OCI-LY3 (cell line): ENCODE results near the gene PAEP.

Experiments used
- H2AFZ ChIP-seq: fragments of 200-600, 300-600 bp; shearing (Covaris generic); 2 replicates; pipeline ENCODE4 v1.6.0; 2014; ENCODE audit warnings: antibody characterized with exemption, low read depth, low read length
- H3K27ac ChIP-seq: fragments of 200-600, 300-600 bp; sonication (generic); 2 replicates; pipeline ENCODE4 v1.5.1; 2014; ENCODE audit warnings: mild to moderate bottlenecking, low read length, moderate library complexity, mixed read lengths
- H3K27me3 ChIP-seq: fragments of 200-600, 300-600 bp; sonication (generic); 2 replicates; pipeline ENCODE4 v1.6.1; 2014; ENCODE audit warnings: low read depth, low read length, mixed read lengths
- H3K36me3 ChIP-seq: fragments of 200-600, 300-600 bp; sonication (generic); replicated peaks from 2 replicates; pipeline ENCODE3; 2014; ENCODE audit warnings: low read depth, low read length, mixed read lengths
- H3K4me1 ChIP-seq: fragments of 300-600, 200-600 bp; sonication (generic); 2 replicates; pipeline ENCODE4 v1.6.1; 2014; ENCODE audit warnings: low read length, mixed read lengths
- H3K4me2 ChIP-seq: fragments of 200-600, 300-600 bp; sonication (generic); 2 replicates; pipeline ENCODE4 v1.6.1; 2014; ENCODE audit warnings: low read length, mixed read lengths
- H3K4me3 ChIP-seq: fragments of 300-600, 200-600 bp; sonication (generic); 2 replicates; pipeline ENCODE4 v1.5.1; 2014; ENCODE audit warnings: antibody characterized with exemption, mild to moderate bottlenecking, low read length, moderate library complexity
- H3K79me2 ChIP-seq: fragments of 300-600, 200-600 bp; shearing (Covaris generic); 2 replicates; pipeline ENCODE4 v1.6.1; 2014; ENCODE audit warnings: mild to moderate bottlenecking, low read length, mixed read lengths
- H3K9ac ChIP-seq: fragments of 300-600, 200-600 bp; shearing (Covaris generic); 2 replicates; pipeline ENCODE4 v1.6.0; 2014; ENCODE audit warnings: mild to moderate bottlenecking, low read length, moderate library complexity
- H3K9me3 ChIP-seq: fragments of 200-600, 300-600 bp; shearing (Covaris generic); 2 replicates; pipeline ENCODE4 v1.6.1; 2014; ENCODE audit warnings: low read length, mixed read lengths; ENCODE audit not compliant: insufficient read depth
- H4K20me1 ChIP-seq: fragments of 200-600, 300-600 bp; sonication (generic); 2 replicates; pipeline ENCODE4 v1.6.1; 2016; ENCODE audit warnings: low read length, mixed read lengths; ENCODE audit not compliant: insufficient read depth
- CTCF ChIP-seq: fragments of 200-600, 300-600 bp; sonication (generic); IDR thresholded peaks from 2 replicates; pipeline ENCODE4 v1.5.1; 2014; ENCODE audit warnings: antibody characterized with exemption, low read length, low read depth
- EZH2phosphoT487 ChIP-seq: fragments of 200-600 bp; shearing (Covaris generic); IDR thresholded peaks from 2 replicates; pipeline ENCODE4 v1.6.1; 2018; ENCODE audit warnings: antibody characterized with exemption, mixed run types, low read depth

Gene PAEP

GRCh38 chr9:135566552-135566951 is 5.0 kb downstream of the PAEP start:
- Histone ChIP-seq H2AFZ (no peak overlapping the region), H3K4me1 (no peaks in the 10 kb centered on the region), H3K9ac (no peak overlapping the region), H3K4me3 (no peak overlapping the region), H3K9me3 (no peaks in the 10 kb centered on the region), H3K27ac (no peak overlapping the region), H4K20me1 (no peaks in the 10 kb centered on the region), H3K36me3 (no peaks in the 10 kb centered on the region), H3K27me3 (peaks cover 10% of the 10 kb centered on the region; the same call in 1 of the 2 replicates), H3K4me2 (no peak overlapping the region), H3K79me2 (no peaks in the 10 kb centered on the region)
- TF ChIP-seq EZH2phosphoT487 (no peak), CTCF (no peak)

- Histone ChIP-seq H3K9me3 (no peaks in the 10 kb centered on the region), H3K9ac (no peak overlapping the region), H3K4me2 (no peak overlapping the region), H2AFZ (no peak overlapping the region), H3K27me3 (peaks cover 10% of the 10 kb centered on the region; the same call in 1 of the 2 replicates), H3K4me3 (no peak overlapping the region), H3K36me3 (no peaks in the 10 kb centered on the region), H3K4me1 (no peaks in the 10 kb centered on the region), H3K27ac (no peak overlapping the region), H3K79me2 (no peaks in the 10 kb centered on the region), H4K20me1 (no peaks in the 10 kb centered on the region)
- TF ChIP-seq EZH2phosphoT487 (no peak), CTCF (no peak)
These were observed 5.8 kb downstream of the PAEP start for GRCh38 chr9:135567311-135567710.

- H3K27me3 ChIP-seq: peaks cover 10% of the 10 kb centered on the region; the same call in 1 of the 2 replicates
These were observed 6.5 kb downstream of the PAEP start for GRCh38 chr9:135568026-135568425.

GRCh38 chr9:135570456-135570855 is 8.9 kb downstream of the PAEP start:
- TF ChIP-seq EZH2phosphoT487: no peak
- TF ChIP-seq CTCF: no peak
- Histone ChIP-seq H3K4me2 (no peak overlapping the region), H3K27me3 (peaks cover 10% of the 10 kb centered on the region; the same call in 1 of the 2 replicates), H3K9me3 (no peaks in the 10 kb centered on the region), H4K20me1 (no peaks in the 10 kb centered on the region), H3K4me3 (no peak overlapping the region), H3K9ac (no peak overlapping the region), H3K79me2 (no peaks in the 10 kb centered on the region), H3K4me1 (no peaks in the 10 kb centered on the region), H2AFZ (no peak overlapping the region), H3K27ac (no peak overlapping the region), H3K36me3 (no peaks in the 10 kb centered on the region)

More at GRCh38 chr9:135568026-135568425, 6.5 kb downstream of the PAEP start:
- Histone ChIP-seq H3K4me3 (no peak overlapping the region), H3K27ac (no peak overlapping the region), H3K4me2 (no peak overlapping the region), H3K36me3 (no peaks in the 10 kb centered on the region), H4K20me1 (no peaks in the 10 kb centered on the region), H3K9me3 (no peaks in the 10 kb centered on the region), H2AFZ (no peak overlapping the region), H3K79me2 (no peaks in the 10 kb centered on the region), H3K4me1 (no peaks in the 10 kb centered on the region), H3K9ac (no peak overlapping the region)
- TF ChIP-seq EZH2phosphoT487 (no peak), CTCF (no peak)
